ENCODE measurements around the gene DGCR2. TPM values are rescaled to one million over a fixed set of nuclear protein-coding genes. Genes with fewer than 3 reads are reported as not detected.

The DGCR2 gene
- polyA plus RNA-seq, 1 experiment = 44.3 TPM

DNA sequence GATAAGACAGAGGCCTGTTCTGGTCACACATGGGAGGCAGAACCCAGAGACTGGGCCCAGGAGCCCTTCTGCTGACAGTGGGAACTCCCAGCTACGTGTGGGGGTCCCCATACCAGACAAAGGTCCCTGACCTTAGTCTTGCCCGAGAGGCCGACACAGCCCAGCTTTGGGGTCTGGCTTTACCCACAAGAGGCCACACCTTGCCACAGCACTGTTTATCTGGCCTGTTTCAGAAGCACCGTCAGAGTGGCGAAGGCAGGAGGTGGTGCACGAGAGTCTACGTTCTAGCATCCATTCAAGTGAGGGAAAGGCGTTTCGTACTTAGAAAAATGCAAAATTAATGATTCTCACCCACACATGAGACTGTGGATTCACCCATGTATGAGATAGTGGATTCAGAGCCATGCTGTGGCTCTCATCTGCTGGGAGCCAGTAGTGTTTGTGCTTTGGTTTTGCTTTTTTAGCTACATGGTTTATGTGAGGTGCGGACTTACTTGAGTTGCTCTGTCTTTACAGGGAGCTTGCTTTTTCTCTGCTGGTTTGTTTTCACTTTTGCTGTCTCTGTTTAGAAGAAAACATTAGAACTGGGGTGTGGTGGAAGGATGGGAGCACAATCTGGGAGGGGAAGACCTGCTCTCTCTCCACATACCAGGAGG, 129.5 kb downstream of the DGCR2 start:
- POLR2A ChIA-PET = no interaction called here
- no peaks in the 10 kb centered on the region; the same call in none of the 2 replicates for H3K27me3 ChIP-seq (ENCODE audit: control insufficient read depth, insufficient read depth, low read length)
- H3K4me3 ChIP-seq (ENCODE audit: low read depth, low read length) = no peak overlapping the region
- TF ChIP-seq, protein P1, sequence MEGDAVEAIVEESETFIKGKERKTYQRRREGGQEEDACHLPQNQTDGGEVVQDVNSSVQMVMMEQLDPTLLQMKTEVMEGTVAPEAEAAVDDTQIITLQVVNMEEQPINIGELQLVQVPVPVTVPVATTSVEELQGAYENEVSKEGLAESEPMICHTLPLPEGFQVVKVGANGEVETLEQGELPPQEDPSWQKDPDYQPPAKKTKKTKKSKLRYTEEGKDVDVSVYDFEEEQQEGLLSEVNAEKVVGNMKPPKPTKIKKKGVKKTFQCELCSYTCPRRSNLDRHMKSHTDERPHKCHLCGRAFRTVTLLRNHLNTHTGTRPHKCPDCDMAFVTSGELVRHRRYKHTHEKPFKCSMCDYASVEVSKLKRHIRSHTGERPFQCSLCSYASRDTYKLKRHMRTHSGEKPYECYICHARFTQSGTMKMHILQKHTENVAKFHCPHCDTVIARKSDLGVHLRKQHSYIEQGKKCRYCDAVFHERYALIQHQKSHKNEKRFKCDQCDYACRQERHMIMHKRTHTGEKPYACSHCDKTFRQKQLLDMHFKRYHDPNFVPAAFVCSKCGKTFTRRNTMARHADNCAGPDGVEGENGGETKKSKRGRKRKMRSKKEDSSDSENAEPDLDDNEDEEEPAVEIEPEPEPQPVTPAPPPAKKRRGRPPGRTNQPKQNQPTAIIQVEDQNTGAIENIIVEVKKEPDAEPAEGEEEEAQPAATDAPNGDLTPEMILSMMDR (IDR thresholded peaks at IDR 0.05; ENCODE audit: insufficient read depth, low read depth, low read length) = no peak
- CTCF ChIA-PET = no interaction called here
- no peak for DNase-seq (ENCODE audit: low read depth)
- H3K36me3 ChIP-seq (ENCODE audit: control insufficient read depth, insufficient read depth, low read length) = no peaks in the 10 kb centered on the region

DNA sequence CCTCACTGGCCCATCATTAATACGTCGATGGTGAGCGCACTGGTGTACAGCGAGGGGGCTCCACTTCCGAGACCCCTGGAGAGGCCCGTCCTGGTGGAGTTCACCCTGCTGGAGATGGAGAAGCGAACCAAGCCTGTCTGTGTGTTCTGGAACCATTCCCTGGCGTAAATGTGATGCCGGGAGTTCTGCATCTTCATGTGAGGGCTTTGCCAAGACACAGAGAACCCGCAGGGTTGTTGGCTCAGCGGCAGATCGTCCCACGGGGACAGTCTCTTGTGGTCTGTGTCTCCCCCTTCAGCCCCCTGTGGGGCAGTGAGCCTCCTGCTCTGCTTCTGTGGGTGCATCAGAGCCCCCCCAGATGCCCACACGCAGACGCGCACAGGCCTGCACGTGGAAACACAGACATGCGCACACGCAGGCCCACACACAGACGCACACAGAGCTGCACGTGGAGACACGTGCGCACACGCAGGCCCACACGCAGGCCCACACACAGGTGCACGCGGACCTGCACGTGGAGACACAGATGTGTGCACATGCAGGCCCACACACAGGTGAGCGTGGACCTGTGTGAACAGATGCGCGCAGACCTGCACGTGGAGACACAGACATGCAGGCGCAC, 130.3 kb downstream of the DGCR2 start:
- H3K27me3 ChIP-seq (ENCODE audit: control insufficient read depth, insufficient read depth, low read length) = no peaks in the 10 kb centered on the region; the same call in none of the 2 replicates
- DNase-seq (ENCODE audit: low read depth) = no peak
- no peaks in the 10 kb centered on the region for H3K36me3 ChIP-seq (ENCODE audit: control insufficient read depth, insufficient read depth, low read length)
- ChIA-PET CTCF (no interaction called here), POLR2A (no interaction called here)
- TF ChIP-seq, protein P1 (IDR thresholded peaks at IDR 0.05; ENCODE audit: insufficient read depth, low read depth, low read length) = no peak
- H3K4me3 ChIP-seq (ENCODE audit: low read depth, low read length) = no peak overlapping the region

GRCh38 chr22:18991138-18991432, 131.1 kb downstream of the DGCR2 start:
- ChIA-PET CTCF (interaction anchor here (1.0 kb wide), 1 partner anchor 8 kb away, joined by 3 read pairs; no protein-coding TSS in a partner anchor), POLR2A (no interaction called here)
- no peak for DNase-seq (ENCODE audit: low read depth)
- Histone ChIP-seq H3K36me3 (ENCODE audit: control insufficient read depth, insufficient read depth, low read length) (no peaks in the 10 kb centered on the region), H3K27me3 (ENCODE audit: control insufficient read depth, insufficient read depth, low read length) (no peaks in the 10 kb centered on the region; the same call in none of the 2 replicates), H3K4me3 (ENCODE audit: low read depth, low read length) (no peak overlapping the region)
- TF ChIP-seq, protein P1 (IDR thresholded peaks at IDR 0.05; ENCODE audit: insufficient read depth, low read depth, low read length) = no peak

DNA sequence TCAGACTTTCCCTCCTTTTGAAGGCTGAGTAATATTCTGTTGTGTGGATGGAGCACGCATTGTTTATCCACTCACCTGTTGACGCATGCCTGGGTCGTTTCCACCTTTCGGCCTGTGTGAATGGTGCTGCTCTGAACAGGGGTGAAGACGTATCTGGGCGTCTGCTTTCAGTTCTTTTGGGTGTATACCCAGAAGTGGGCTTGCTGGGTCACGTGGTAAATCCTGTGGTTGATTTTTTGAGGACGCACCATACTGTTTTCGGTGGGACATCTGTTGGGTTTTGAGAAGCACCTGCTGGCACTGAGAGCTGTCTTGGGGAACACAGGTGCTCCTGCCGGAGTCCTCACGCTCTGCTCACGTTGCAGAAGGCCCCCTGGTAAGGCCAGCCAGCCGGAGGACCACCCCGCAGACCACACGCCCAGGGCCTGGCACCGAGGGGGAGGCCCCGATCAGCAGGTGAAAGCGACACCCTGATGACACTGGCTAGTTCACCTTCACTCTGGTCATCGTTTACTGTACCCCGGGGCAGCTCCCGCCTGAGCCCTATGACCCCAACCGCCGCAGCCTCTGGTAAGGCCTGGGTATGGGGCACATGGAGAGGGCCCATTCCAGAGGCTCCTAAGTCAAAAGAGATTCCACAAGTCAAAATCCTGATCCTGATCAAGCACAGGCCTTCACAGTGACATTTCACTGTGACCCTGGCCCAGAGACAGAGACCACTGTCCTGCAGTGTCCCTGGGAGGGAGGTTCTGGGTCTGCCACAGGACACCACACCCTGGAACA, 131.7 kb downstream of the DGCR2 start:
- TF ChIP-seq, protein P1 (IDR thresholded peaks at IDR 0.05; ENCODE audit: insufficient read depth, low read depth, low read length) = no peak
- ChIA-PET CTCF (interaction anchor here (1.0 kb wide), 1 partner anchor 9 kb away, joined by 3 read pairs; no protein-coding TSS in a partner anchor), POLR2A (no interaction called here)
- no peak overlapping the region for H3K4me3 ChIP-seq (ENCODE audit: low read depth, low read length)
- DNase-seq (ENCODE audit: low read depth) = no peak
- no peaks in the 10 kb centered on the region for H3K36me3 ChIP-seq (ENCODE audit: control insufficient read depth, insufficient read depth, low read length)
- H3K27me3 ChIP-seq (ENCODE audit: control insufficient read depth, insufficient read depth, low read length) = no peaks in the 10 kb centered on the region; the same call in none of the 2 replicates

- TF ChIP-seq, protein P1 (IDR thresholded peaks at IDR 0.05; ENCODE audit: insufficient read depth, low read depth, low read length) = no peak
- ChIA-PET CTCF (no interaction called here), POLR2A (no interaction called here)
- no peak overlapping the region for H3K4me3 ChIP-seq (ENCODE audit: low read depth, low read length)
- no peak for DNase-seq (ENCODE audit: low read depth)
- H3K27me3 ChIP-seq (ENCODE audit: control insufficient read depth, insufficient read depth, low read length) = no peaks in the 10 kb centered on the region; the same call in none of the 2 replicates
- no peaks in the 10 kb centered on the region for H3K36me3 ChIP-seq (ENCODE audit: control insufficient read depth, insufficient read depth, low read length)
These were observed 133.3 kb downstream of the DGCR2 start for GRCh38 chr22:18988958-18989357.
